Measurements from ENCODE around the gene FAM117B. TPM values are rescaled to one million over a fixed set of nuclear protein-coding genes. Genes with fewer than 3 reads are reported as not detected.

Gene FAM117B
- total and polyA plus RNA-seq, 2 of the 8 experiments (the other 6 are each of a cell fraction or from before 2014, with no cell fraction given): 3.9 to 22.6 TPM

DNA sequence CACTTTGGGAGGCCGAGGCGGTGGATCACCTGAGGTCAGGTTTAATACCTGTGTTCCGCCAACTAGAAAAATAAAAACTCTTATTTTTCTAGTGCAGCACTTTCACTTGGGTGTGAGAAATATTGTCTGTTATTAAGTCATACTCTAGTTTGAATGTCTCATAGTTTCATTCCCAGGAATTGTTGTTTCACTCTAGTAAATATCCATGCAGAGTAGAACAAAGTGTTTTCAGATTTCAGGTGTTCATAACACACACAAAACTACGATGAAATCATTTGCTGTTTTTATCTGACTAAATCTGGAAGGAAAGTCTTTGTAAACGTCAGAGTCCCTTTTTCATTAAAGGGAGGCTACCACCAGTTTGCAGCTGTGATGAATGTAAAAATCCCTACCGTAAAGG lies 4.0 kb downstream of the FAM117B start:
- H3K4me3 ChIP-seq (ENCODE audit: extremely low read depth in 1 of 4, insufficient read depth in 2 of 4, low read depth in 3 of 4, low read length in 4 of 4): no peak overlapping the region
- no peak overlapping the region for H3K27ac ChIP-seq (ENCODE audit: low read depth, low read length)
- peaks cover 5% of the 10 kb centered on the region; the same call in 1 of the 2 replicates for H3K79me1 ChIP-seq (ENCODE audit: low read depth, low read length)
- no peak overlapping the region for H4K5ac ChIP-seq (ENCODE audit: insufficient read length, low read depth, low read length)
- DNase-seq (ENCODE audit: low read depth in 1 of 2, low spot score in 2 of 2) (no peak), FAIRE-seq (no peak)
- TF ChIP-seq BCL11A (IDR thresholded peaks at IDR 0.05; ENCODE audit: low read depth in 2 of 2, low read length in 2 of 2): no peak
- no peak for TF ChIP-seq RFX5 (IDR thresholded peaks at IDR 0.05; ENCODE audit: borderline replicate concordance, low read depth, low read length)
- TF ChIP-seq TAF7 (optimal IDR thresholded peaks at IDR 0.05; ENCODE audit: borderline replicate concordance, low read depth, low read length): no peak
- no peak for TF ChIP-seq RAD21 (IDR thresholded peaks at IDR 0.05 in 1 of 2, conservative IDR thresholded peaks at IDR 0.05 in 1 of 2; ENCODE audit: low read depth in 2 of 2, low read length in 2 of 2)
- no peak for TF ChIP-seq KDM4A (IDR thresholded peaks at IDR 0.05; ENCODE audit: low read depth, low read length, severe bottlenecking)
- TF ChIP-seq, protein P1, sequence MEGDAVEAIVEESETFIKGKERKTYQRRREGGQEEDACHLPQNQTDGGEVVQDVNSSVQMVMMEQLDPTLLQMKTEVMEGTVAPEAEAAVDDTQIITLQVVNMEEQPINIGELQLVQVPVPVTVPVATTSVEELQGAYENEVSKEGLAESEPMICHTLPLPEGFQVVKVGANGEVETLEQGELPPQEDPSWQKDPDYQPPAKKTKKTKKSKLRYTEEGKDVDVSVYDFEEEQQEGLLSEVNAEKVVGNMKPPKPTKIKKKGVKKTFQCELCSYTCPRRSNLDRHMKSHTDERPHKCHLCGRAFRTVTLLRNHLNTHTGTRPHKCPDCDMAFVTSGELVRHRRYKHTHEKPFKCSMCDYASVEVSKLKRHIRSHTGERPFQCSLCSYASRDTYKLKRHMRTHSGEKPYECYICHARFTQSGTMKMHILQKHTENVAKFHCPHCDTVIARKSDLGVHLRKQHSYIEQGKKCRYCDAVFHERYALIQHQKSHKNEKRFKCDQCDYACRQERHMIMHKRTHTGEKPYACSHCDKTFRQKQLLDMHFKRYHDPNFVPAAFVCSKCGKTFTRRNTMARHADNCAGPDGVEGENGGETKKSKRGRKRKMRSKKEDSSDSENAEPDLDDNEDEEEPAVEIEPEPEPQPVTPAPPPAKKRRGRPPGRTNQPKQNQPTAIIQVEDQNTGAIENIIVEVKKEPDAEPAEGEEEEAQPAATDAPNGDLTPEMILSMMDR (IDR thresholded peaks at IDR 0.05; ENCODE audit: control extremely low read depth in 1 of 3, insufficient read depth in 1 of 3, low read depth in 1 of 3, low read length in 3 of 3): no peak
- TF ChIP-seq TEAD4 (IDR thresholded peaks at IDR 0.05; ENCODE audit: low read depth, low read length): no peak
- TF ChIP-seq, protein P2, sequence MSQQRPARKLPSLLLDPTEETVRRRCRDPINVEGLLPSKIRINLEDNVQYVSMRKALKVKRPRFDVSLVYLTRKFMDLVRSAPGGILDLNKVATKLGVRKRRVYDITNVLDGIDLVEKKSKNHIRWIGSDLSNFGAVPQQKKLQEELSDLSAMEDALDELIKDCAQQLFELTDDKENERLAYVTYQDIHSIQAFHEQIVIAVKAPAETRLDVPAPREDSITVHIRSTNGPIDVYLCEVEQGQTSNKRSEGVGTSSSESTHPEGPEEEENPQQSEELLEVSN (IDR thresholded peaks at IDR 0.05): no peak
- no peak for TF ChIP-seq KDM5A (IDR thresholded peaks at IDR 0.05; ENCODE audit: low read length)
- TF ChIP-seq TBP (IDR thresholded peaks at IDR 0.05; ENCODE audit: low read depth, low read length): no peak
- H4K91ac ChIP-seq (replicated peaks; ENCODE audit: insufficient read length, low read length): no peak overlapping the region
- peaks cover 0 to 4% (median 1%) of the 10 kb centered on the region in 4 experiments; a peak in 4 of 7 replicates for H3K4me1 ChIP-seq (replicated peaks in 1 of 4; ENCODE audit: control insufficient read depth in 3 of 4, insufficient read depth in 4 of 4, low read length in 3 of 4)
- no peak overlapping the region for H3K9ac ChIP-seq (replicated peaks in 1 of 4; ENCODE audit: extremely low read depth in 1 of 4, low read depth in 3 of 4, low read length in 3 of 4)
- H2BK15ac ChIP-seq (ENCODE audit: low read length): no peak overlapping the region
- no peak overlapping the region for H2BK12ac ChIP-seq (ENCODE audit: low read depth, low read length)
- H3K36me3 ChIP-seq (ENCODE audit: control insufficient read depth in 2 of 4, insufficient read depth in 4 of 4, low read length in 3 of 4): no peaks in the 10 kb centered on the region; a peak in 2 of 8 replicates
- H2AFZ ChIP-seq (ENCODE audit: low read length): no peak overlapping the region
- H2AK5ac ChIP-seq (ENCODE audit: low read depth, low read length): no peak overlapping the region
- no peak overlapping the region for H3K14ac ChIP-seq (ENCODE audit: insufficient read length)
- peaks cover 2 to 72% of the 10 kb centered on the region in 2 experiments; a peak in 3 of 4 replicates for H3K79me2 ChIP-seq (ENCODE audit: control insufficient read depth in 1 of 2, insufficient read depth in 2 of 2, low read length in 2 of 2)
- no peaks in the 10 kb centered on the region; a peak in 1 of 7 replicates for H3K27me3 ChIP-seq (replicated peaks in 1 of 4; ENCODE audit: control insufficient read depth in 3 of 4, extremely low read depth in 1 of 4, insufficient read depth in 3 of 4, low read length in 3 of 4)
- H3K23me2 ChIP-seq (ENCODE audit: low read depth, low read length): no peaks in the 10 kb centered on the region; the same call in 1 of the 2 replicates
- ChIA-PET CTCF (ENCODE audit: partially characterized antibody) (no interaction called here), POLR2A (ENCODE audit: partially characterized antibody) (interaction anchor here (0.6 kb wide), 1 partner anchor 410 kb away, joined by 3 read pairs; no protein-coding TSS in a partner anchor)
- no peak overlapping the region for H2BK120ac ChIP-seq (replicated peaks; ENCODE audit: low read depth, low read length)
- no peak overlapping the region for H3K23ac ChIP-seq (ENCODE audit: insufficient read length)
- H2BK20ac ChIP-seq (ENCODE audit: low read length): no peak overlapping the region
- no peak overlapping the region for H4K8ac ChIP-seq (ENCODE audit: extremely low read depth, insufficient read depth, low read length)
- no peak overlapping the region for H3K4me2 ChIP-seq (ENCODE audit: insufficient read depth in 1 of 2, low read depth in 2 of 2, low read length in 2 of 2)
- no peak overlapping the region for H3K4ac ChIP-seq (replicated peaks; ENCODE audit: insufficient read length, low read depth, low read length)
- H3K18ac ChIP-seq (ENCODE audit: extremely low read depth, low read length): no peak overlapping the region
- no peak overlapping the region for H2BK5ac ChIP-seq (ENCODE audit: low read depth, low read length)
- WGBS, 2 experiments (ENCODE audit: extremely low coverage in 1 of 2, insufficient coverage in 1 of 2, insufficient read length in 1 of 2, insufficient replicate concordance in 2 of 2, low coverage in 1 of 2, low lambda C conversion rate in 2 of 2, missing lambda C conversion rate in 1 of 2): 92% methylated on average over 6 of the region's 6 CpGs; no CpG with 5 or more reads in 1 of the 2 experiments
- no peaks in the 10 kb centered on the region for H3K9me3 ChIP-seq (ENCODE audit: insufficient read depth in 2 of 2, low read depth in 1 of 2, low read length in 1 of 2)
- peaks cover 7 to 12% of the 10 kb centered on the region in 2 experiments for H4K20me1 ChIP-seq (replicated peaks in 1 of 2; ENCODE audit: control insufficient read depth in 1 of 2, insufficient read depth in 2 of 2, low read length in 2 of 2)
- H3K56ac ChIP-seq (replicated peaks; ENCODE audit: insufficient read length, low read depth, low read length): no peak overlapping the region

Measured in H1 (cell line).